Nephron (organoid): ENCODE results near the gene NUP42.

ENCODE experiments used
- H3K27ac Mint-ChIP-seq, 3 experiments: 2 replicates each; pipeline ENCODE4 v1.8.0; 2020; ENCODE audit warnings: mixed read lengths in 3 of 3, mild to moderate bottlenecking in 2 of 3, moderate library complexity in 1 of 3
- H3K27me3 Mint-ChIP-seq: 2 replicates; pipeline ENCODE4 v1.8.0; 2021; ENCODE audit warnings: low read depth, mild to moderate bottlenecking, moderate library complexity, mixed read lengths
- H3K36me3 Mint-ChIP-seq: 2 replicates; pipeline ENCODE4 v1.8.0; 2020; ENCODE audit warnings: low read depth, mixed read lengths
- H3K4me1 Mint-ChIP-seq: 2 replicates; pipeline ENCODE4 v1.8.0; 2020; ENCODE audit warnings: mixed read lengths
- H3K4me3 Mint-ChIP-seq, 3 experiments: 2 replicates each; pipeline ENCODE4 v1.8.0; 2020; ENCODE audit warnings: mild to moderate bottlenecking in 3 of 3, mixed read lengths in 3 of 3, moderate library complexity in 2 of 3
- H3K9me3 Mint-ChIP-seq: 2 replicates; pipeline ENCODE4 v1.8.0; 2020; ENCODE audit warnings: mixed read lengths
- TF ChIP-seq, protein P1 (sequence below), 3 experiments: fragments of 200-600 bp; sonication (generic); IDR thresholded peaks; one replicate each; pipeline ENCODE4 v1.5.0; 2021; ENCODE audit warnings: antibody characterized with exemption in 3 of 3; ENCODE audit not compliant: unreplicated experiment in 3 of 3

NUP42 gene

DNA sequence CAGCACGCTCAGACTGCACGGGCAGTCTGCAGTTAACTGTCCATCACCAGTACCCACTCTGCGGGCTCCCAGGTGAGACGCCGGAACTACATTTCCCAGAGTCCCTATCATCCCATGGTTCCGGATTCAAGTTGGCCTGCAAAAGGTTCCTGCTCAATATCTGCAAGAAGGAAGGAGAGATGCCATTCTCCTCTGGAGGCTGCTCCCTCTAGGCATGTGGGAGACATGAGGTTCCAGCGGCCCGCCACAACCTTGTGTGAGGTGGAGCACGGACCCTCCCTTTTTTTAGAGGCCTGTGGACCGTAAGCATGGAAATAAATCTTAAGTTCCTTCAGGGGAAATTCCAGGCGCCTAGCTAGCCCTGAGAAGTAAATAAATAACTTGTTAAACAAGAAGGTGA lies 29.7 kb downstream of the NUP42 start:
- Mint-ChIP-seq H3K27ac (peak overlapping the region; percentile 95 to 98 (median 96)), H3K4me1 (peaks cover 28% of the 10 kb centered on the region), H3K36me3 (peaks cover 2% of the 10 kb centered on the region), H3K9me3 (no peaks in the 10 kb centered on the region), H3K27me3 (peaks cover 3% of the 10 kb centered on the region), H3K4me3 (peak overlapping the region in 2 of 3 experiments; percentile 29 to 60)
- TF ChIP-seq, protein P1, sequence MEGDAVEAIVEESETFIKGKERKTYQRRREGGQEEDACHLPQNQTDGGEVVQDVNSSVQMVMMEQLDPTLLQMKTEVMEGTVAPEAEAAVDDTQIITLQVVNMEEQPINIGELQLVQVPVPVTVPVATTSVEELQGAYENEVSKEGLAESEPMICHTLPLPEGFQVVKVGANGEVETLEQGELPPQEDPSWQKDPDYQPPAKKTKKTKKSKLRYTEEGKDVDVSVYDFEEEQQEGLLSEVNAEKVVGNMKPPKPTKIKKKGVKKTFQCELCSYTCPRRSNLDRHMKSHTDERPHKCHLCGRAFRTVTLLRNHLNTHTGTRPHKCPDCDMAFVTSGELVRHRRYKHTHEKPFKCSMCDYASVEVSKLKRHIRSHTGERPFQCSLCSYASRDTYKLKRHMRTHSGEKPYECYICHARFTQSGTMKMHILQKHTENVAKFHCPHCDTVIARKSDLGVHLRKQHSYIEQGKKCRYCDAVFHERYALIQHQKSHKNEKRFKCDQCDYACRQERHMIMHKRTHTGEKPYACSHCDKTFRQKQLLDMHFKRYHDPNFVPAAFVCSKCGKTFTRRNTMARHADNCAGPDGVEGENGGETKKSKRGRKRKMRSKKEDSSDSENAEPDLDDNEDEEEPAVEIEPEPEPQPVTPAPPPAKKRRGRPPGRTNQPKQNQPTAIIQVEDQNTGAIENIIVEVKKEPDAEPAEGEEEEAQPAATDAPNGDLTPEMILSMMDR (IDR thresholded peaks at IDR 0.05; ENCODE audit: unreplicated experiment in 3 of 3) = no peak

DNA sequence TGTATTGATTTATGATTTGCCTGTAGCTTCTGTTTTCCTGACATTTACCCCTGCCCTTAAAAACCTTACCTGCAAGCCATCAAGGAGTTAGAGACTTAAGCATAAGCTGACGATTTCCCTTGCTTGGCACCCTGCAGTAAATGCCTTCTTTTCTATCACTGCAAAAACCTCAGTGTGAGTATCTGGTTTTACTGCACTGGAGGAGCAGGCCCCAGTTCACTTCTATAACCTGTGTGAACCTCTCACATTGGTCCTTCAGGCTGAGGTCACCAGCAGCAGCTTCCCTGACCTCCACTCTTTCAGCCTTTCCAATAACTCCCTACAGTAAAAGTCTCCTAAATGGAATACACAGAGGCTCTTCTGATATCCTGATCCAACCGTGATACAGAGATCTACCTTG lies 30.5 kb downstream of the NUP42 start:
- H3K27ac Mint-ChIP-seq = peak overlapping the region; percentile 95 to 98 (median 96)
- TF ChIP-seq, protein P1 (IDR thresholded peaks at IDR 0.05; ENCODE audit: unreplicated experiment in 3 of 3) = no peak
- H3K9me3 Mint-ChIP-seq = no peaks in the 10 kb centered on the region
- peaks cover 21% of the 10 kb centered on the region for H3K4me1 Mint-ChIP-seq
- no peak overlapping the region for H3K4me3 Mint-ChIP-seq
- H3K36me3 Mint-ChIP-seq = no peaks in the 10 kb centered on the region
- peaks cover 3% of the 10 kb centered on the region for H3K27me3 Mint-ChIP-seq

DNA sequence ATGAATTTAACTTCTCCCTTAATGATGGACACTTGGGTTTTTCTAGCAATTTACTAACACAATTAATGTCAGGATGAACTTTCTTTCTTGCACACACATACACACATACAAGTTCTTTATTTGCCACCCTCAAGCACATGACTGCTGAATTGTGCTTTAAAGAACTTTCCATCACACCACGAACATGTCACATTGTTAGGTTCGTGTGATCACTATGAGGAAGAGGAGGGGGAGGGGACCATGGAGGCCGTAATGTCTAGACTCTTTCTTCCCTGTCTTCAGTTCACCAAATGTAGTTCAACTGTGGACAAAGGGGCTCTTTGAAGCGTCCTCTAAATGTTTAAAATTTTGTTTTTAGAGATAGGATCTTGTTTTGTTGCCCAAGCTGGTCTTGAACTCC lies 31.0 kb downstream of the NUP42 start:
- Mint-ChIP-seq H3K4me1 (peaks cover 21% of the 10 kb centered on the region), H3K4me3 (no peak overlapping the region), H3K9me3 (no peaks in the 10 kb centered on the region), H3K36me3 (no peaks in the 10 kb centered on the region), H3K27ac (peak overlapping the region; percentile 95 to 98 (median 96)), H3K27me3 (peaks cover 3% of the 10 kb centered on the region)
- TF ChIP-seq, protein P1 (IDR thresholded peaks at IDR 0.05; ENCODE audit: unreplicated experiment in 3 of 3) = no peak

DNA sequence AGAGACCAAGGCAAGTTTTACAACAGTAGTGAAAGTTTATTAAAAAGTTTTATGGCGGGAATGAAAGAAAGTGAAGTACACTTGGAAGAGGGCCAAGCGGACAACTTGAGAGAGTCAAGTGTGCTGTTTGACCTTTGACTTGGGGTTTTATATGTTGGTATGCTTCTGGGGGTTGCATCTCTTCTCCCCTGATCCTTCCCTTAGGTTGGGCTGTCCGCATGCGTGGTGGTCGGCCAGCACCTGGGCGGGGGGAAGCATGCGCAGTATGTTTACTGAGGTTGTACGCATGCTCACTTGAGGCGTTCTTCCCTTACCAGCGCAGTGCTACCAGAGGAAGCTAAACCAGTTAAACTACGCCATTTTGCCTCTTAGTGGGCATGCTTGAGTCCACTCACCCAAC lies 31.9 kb downstream of the NUP42 start:
- Mint-ChIP-seq H3K27ac (peak overlapping the region in 2 of 3 experiments; percentile 55 to 66), H3K9me3 (no peaks in the 10 kb centered on the region), H3K4me1 (peaks cover 20% of the 10 kb centered on the region), H3K36me3 (no peaks in the 10 kb centered on the region), H3K4me3 (no peak overlapping the region), H3K27me3 (peaks cover 3% of the 10 kb centered on the region)
- TF ChIP-seq, protein P1 (IDR thresholded peaks at IDR 0.05; ENCODE audit: unreplicated experiment in 3 of 3) = no peak

DNA sequence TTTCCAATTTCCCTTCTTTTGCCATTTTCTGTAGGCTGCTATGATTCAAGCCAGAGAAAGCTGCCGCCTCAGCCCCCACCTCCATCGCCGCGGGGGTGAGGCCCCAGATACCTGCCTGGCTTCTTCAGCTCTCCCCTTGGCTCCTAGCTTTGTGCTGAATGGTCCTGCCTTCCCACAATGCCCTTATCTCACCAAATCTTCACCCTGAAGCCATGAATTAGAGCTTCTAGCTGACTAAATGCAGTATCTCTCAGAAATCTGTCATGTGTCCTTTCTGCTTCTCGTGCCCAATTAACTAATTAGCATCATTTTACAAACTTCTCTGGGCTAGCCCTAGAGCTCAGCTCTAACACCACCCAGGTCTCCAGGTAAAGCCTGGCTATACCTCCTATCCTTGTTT lies 32.6 kb downstream of the NUP42 start:
- H3K4me1 Mint-ChIP-seq = peaks cover 24% of the 10 kb centered on the region
- no peaks in the 10 kb centered on the region for H3K9me3 Mint-ChIP-seq
- no peaks in the 10 kb centered on the region for H3K36me3 Mint-ChIP-seq
- H3K27me3 Mint-ChIP-seq = peaks cover 3% of the 10 kb centered on the region
- H3K4me3 Mint-ChIP-seq = no peak overlapping the region
- H3K27ac Mint-ChIP-seq = peak overlapping the region in 2 of 3 experiments; percentile 40 to 55
- TF ChIP-seq, protein P1 (IDR thresholded peaks at IDR 0.05; ENCODE audit: unreplicated experiment in 3 of 3) = no peak

DNA sequence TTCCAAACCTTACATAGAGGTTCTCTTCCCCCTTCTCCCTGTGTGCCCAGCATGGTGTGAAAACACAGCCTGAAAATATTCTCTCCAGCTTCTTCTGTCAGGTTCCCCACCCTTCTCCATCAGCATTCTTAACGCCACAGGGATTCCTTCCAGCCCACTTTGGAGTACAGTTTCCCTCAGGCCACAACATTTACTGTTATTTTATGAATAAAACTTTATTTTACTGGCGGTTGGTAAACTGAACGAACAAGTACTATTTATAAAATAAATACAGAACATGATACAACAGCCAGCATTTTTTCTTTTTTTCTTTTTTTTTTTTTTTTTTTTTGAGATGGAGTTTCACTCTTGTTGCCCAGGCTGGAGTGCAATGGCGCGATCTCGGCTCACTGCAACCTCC lies 33.1 kb downstream of the NUP42 start:
- H3K27me3 Mint-ChIP-seq = peaks cover 3% of the 10 kb centered on the region
- H3K4me3 Mint-ChIP-seq = no peak overlapping the region
- TF ChIP-seq, protein P1 (IDR thresholded peaks at IDR 0.05; ENCODE audit: unreplicated experiment in 3 of 3) = no peak
- no peaks in the 10 kb centered on the region for H3K9me3 Mint-ChIP-seq
- H3K36me3 Mint-ChIP-seq = no peaks in the 10 kb centered on the region
- peak overlapping the region in 1 of 3 experiments; percentile 55 for H3K27ac Mint-ChIP-seq
- H3K4me1 Mint-ChIP-seq = peaks cover 24% of the 10 kb centered on the region
